ENCODE measurements around the gene MAML2. TPM values are rescaled to one million over a fixed set of nuclear protein-coding genes. Genes with fewer than 3 reads are reported as not detected.

The MAML2 gene
- total and polyA plus RNA-seq, 2 experiments from 2014 or later: 1.1 to 8.2 TPM

DNA sequence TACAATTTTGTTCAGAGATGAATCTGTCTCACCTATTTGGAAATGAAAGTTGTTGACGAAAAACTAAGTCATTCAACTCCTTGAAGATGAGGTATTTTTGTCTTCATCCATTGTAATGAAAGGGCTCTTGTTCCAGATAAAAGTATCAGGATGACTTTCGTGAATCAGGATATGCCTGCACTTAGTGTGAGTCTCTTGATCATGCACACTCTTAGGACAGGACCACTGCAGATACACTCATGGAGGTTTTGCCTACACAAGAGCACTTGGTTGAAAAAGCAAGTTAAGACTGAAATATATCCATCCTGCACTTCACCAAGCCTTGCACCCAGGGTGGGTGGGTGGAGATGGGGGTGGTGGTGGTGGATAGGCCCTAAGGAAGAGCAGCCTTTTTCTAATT, 298.2 kb downstream of the MAML2 start:
- H3K4me3 ChIP-seq: no peak overlapping the region
- peaks cover 12% of the 10 kb centered on the region for H3K4me1 ChIP-seq (ENCODE audit: low read depth)
- TF ChIP-seq, protein P1, sequence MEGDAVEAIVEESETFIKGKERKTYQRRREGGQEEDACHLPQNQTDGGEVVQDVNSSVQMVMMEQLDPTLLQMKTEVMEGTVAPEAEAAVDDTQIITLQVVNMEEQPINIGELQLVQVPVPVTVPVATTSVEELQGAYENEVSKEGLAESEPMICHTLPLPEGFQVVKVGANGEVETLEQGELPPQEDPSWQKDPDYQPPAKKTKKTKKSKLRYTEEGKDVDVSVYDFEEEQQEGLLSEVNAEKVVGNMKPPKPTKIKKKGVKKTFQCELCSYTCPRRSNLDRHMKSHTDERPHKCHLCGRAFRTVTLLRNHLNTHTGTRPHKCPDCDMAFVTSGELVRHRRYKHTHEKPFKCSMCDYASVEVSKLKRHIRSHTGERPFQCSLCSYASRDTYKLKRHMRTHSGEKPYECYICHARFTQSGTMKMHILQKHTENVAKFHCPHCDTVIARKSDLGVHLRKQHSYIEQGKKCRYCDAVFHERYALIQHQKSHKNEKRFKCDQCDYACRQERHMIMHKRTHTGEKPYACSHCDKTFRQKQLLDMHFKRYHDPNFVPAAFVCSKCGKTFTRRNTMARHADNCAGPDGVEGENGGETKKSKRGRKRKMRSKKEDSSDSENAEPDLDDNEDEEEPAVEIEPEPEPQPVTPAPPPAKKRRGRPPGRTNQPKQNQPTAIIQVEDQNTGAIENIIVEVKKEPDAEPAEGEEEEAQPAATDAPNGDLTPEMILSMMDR (IDR thresholded peaks at IDR 0.05; ENCODE audit: low read depth, low read length): no peak
- H3K27ac ChIP-seq: no peak overlapping the region
- H3K36me3 ChIP-seq: no peaks in the 10 kb centered on the region
- no peaks in the 10 kb centered on the region for H3K9me3 ChIP-seq (ENCODE audit: low read depth)
- no peak for DNase-seq (ENCODE audit: low read depth in 1 of 2, low spot score in 1 of 2)
- no peaks in the 10 kb centered on the region for H3K27me3 ChIP-seq

- DNase-seq (ENCODE audit: low read depth in 1 of 2, low spot score in 1 of 2): no peak
- Histone ChIP-seq H3K27ac (no peak overlapping the region), H3K4me3 (no peak overlapping the region)
Observed at GRCh38 chr11:96044311-96044710, 298.7 kb downstream of the MAML2 start.

GRCh38 chr11:96043291-96043690, 299.7 kb downstream of the MAML2 start:
- Histone ChIP-seq H3K4me1 (ENCODE audit: low read depth) (peaks cover 12% of the 10 kb centered on the region), H3K27ac (no peak overlapping the region), H3K27me3 (no peaks in the 10 kb centered on the region), H3K4me3 (no peak overlapping the region), H3K9me3 (ENCODE audit: low read depth) (no peaks in the 10 kb centered on the region), H3K36me3 (no peaks in the 10 kb centered on the region)
- no peak for DNase-seq (ENCODE audit: low read depth in 1 of 2, low spot score in 1 of 2)
- TF ChIP-seq, protein P1 (IDR thresholded peaks at IDR 0.05; ENCODE audit: low read depth, low read length): no peak

More at GRCh38 chr11:96044311-96044710, 298.7 kb downstream of the MAML2 start:
- H3K36me3 ChIP-seq: no peaks in the 10 kb centered on the region
- no peaks in the 10 kb centered on the region for H3K27me3 ChIP-seq
- TF ChIP-seq, protein P1 (IDR thresholded peaks at IDR 0.05; ENCODE audit: low read depth, low read length): no peak
- H3K4me1 ChIP-seq (ENCODE audit: low read depth): peaks cover 12% of the 10 kb centered on the region
- H3K9me3 ChIP-seq (ENCODE audit: low read depth): no peaks in the 10 kb centered on the region

DNA sequence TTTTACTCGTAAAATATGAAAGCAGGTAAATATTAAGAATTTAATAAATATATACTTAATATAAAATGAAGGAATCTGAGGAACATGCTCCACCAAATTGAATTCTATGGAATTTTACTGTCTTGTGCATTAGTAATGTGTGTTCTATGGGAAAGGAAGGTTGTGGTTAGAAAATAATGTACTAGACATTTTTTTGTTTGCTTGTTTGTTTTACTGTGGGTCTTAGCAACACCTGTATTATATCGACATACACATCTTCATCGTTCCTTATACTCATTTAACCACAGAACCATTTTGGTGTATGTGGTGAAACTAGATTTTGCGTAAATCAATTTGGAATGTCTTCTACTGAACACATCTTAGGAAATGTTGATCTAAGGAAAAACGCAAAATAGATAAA, 304.9 kb downstream of the MAML2 start:
- Histone ChIP-seq H3K27me3 (no peaks in the 10 kb centered on the region), H3K4me3 (no peak overlapping the region), H3K9me3 (ENCODE audit: low read depth) (no peaks in the 10 kb centered on the region), H3K27ac (no peak overlapping the region), H3K36me3 (no peaks in the 10 kb centered on the region), H3K4me1 (ENCODE audit: low read depth) (peaks cover 7% of the 10 kb centered on the region)
- DNase-seq (ENCODE audit: low read depth in 1 of 2, low spot score in 1 of 2): no peak
- TF ChIP-seq, protein P1 (IDR thresholded peaks at IDR 0.05; ENCODE audit: low read depth, low read length): no peak

- Histone ChIP-seq H3K9me3 (ENCODE audit: low read depth) (no peaks in the 10 kb centered on the region), H3K27me3 (no peaks in the 10 kb centered on the region), H3K4me3 (no peak overlapping the region), H3K4me1 (ENCODE audit: low read depth) (peaks cover 7% of the 10 kb centered on the region), H3K27ac (no peak overlapping the region), H3K36me3 (no peaks in the 10 kb centered on the region)
- TF ChIP-seq, protein P1 (IDR thresholded peaks at IDR 0.05; ENCODE audit: low read depth, low read length): no peak
- no peak for DNase-seq (ENCODE audit: low read depth in 1 of 2, low spot score in 1 of 2)
Observed at GRCh38 chr11:96037405-96037949, 305.5 kb downstream of the MAML2 start.
